Heart left ventricle (tissue), 13 donors: ENCODE measurements around the gene IFI27L1.

ENCODE experiments used
- POLR2A ChIP-seq, 2 donors: fragments of 450-650 bp; IDR thresholded peaks; one replicate each; pipeline ENCODE4 v1.6.1; 2017; ENCODE audit warnings: antibody characterized with exemption in 2 of 2, mild to moderate bottlenecking in 2 of 2, moderate library complexity in 2 of 2
- TF ChIP-seq, protein P1 (sequence below), 12 donors: fragments of 200-600 bp; sonication (generic) in 4 of 12; IDR thresholded peaks; one replicate each; pipeline versions ENCODE4 v1.5.0 to v1.8.0; 2018 to 2022; ENCODE audit warnings: antibody characterized with exemption in 12 of 12, mild to moderate bottlenecking in 5 of 12
- donor health status: ischemic (EF 13 %, LVEDD 7.1; RV severe dilation, severe dysfunction).
- donor health status: DM: no; HTN: yes; CAD: no.
- donor health status: DM: no; HTN: no; CAD: no.
- donor health status: ischemic (EF 25% LVEDD 6.9; RV normal size, moderate dysfunction).
- donor health status: ischemic (EF 25% LVEDD 5.7; RV mildly dilated, moderate dysfunction).
- donor health status: ischemic (EF 35%, LVEDD 5.7; RV mildly dilated, moderate dysfunction).
- donor health status: nonischemic (EF 11% LVEDD 7.7; RV severe dilation, severe dysfunction).
- donor health status: DM: yes; HTN: yes; CAD: no.
- donor health status: PGD.
- donor health status: ischemic (EF 29% LVEDD 5.4; RV normal size, mild dysfunction).
- donor health status: nonischemic (EF 23%, LVEDD 6.1; RV moderate dilation, normal function).

DNA sequence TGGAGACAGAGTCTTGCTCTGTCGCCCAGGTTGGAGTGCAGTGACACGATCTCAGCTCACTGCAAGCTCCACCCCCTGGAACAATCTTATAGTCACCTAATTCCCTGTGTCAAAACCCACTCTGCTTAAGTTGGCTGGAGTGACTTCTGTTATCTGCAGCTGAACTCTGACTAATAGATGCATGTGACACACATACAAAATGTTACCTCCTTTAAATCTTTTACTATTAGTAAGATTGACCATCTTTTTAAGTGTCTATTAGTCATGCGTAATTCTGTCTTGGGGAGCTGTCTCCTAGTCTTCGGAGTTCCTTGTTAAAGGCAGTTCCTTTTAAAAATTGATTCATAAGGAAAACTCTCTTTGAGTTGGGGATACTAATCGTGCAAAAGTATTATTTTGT, 7.4 kb downstream of the IFI27L1 start:
- TF ChIP-seq, protein P1, sequence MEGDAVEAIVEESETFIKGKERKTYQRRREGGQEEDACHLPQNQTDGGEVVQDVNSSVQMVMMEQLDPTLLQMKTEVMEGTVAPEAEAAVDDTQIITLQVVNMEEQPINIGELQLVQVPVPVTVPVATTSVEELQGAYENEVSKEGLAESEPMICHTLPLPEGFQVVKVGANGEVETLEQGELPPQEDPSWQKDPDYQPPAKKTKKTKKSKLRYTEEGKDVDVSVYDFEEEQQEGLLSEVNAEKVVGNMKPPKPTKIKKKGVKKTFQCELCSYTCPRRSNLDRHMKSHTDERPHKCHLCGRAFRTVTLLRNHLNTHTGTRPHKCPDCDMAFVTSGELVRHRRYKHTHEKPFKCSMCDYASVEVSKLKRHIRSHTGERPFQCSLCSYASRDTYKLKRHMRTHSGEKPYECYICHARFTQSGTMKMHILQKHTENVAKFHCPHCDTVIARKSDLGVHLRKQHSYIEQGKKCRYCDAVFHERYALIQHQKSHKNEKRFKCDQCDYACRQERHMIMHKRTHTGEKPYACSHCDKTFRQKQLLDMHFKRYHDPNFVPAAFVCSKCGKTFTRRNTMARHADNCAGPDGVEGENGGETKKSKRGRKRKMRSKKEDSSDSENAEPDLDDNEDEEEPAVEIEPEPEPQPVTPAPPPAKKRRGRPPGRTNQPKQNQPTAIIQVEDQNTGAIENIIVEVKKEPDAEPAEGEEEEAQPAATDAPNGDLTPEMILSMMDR (IDR thresholded peaks at IDR 0.05), result no peak
- no peak for TF ChIP-seq POLR2A (IDR thresholded peaks at IDR 0.05)
